ENCODE data around the gene IGFL1.
"Not testable (repeated sequence)": the region's sequence is repeated elsewhere in the genome, so short reads cannot be mapped to it uniquely, and the experiment has no call there.

Gene IGFL1

DNA sequence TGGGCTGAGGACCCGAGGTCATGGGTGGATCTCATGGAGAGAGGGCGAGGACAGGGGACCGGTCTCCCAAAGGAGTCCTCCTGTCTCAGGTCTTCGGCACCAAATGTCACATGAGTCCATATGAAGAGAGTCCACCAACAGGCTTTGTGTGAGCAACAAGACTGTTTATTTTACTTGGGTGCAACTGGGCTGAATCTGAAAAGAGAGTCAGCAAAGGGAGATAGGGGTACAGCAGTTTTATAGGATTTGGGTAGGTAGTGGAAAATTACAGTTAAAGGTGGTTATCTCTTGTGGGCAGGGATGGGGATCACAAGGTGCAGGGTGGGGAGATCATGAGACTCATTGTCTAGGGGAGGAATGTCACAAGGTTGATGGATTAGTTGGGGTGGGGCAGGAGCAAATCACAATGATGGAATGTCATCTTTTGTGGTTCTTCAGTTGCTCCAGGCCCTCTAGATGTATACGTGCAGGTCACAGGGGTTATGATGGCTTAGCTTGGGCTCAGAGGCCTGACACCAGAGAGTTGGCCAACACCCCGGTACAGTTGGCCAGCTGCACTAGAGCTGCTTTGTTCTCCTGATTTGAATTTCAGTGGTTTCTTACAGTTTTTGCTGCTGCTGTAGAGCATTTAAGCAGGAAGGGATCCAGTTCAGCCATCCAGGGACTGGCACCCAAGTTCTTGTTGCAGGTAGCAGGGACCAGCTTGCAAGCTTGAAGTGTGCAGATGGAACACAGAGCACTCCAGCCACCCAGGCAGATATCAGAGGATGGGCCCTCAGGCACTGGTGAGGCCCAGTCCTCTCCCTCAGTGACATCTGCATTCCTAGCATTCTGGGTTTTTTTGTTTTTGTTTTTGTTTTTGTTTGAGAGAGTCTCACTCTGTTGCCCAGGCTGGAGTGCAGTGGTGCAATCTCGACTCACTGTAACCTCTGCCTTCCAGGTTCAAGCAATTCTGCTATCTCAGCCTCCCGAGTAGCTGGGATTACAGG is 26.4 kb upstream of the IGFL1 start:
- no peak for DNase-seq

DNA sequence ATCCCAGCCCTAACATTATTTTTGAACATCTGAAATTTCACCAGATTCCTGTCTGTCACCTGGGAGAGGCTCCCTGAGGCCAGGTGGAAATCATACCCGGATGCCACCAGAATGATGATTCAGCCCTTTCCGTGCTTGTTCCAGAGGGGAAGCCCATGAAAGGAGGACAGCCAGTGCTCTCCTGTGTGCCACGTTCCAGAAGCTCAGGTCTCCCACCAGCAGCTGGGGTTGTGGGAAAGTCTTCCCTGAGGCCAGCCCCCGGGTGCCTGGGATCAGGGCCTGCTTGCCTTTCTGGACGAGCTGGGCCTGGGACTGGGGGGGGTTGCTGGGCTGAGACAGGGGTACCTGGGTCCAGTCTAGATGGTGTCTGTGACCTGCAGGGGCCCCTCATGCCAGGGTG is 25.5 kb upstream of the IGFL1 start:
- DNase-seq, result no peak

DNA sequence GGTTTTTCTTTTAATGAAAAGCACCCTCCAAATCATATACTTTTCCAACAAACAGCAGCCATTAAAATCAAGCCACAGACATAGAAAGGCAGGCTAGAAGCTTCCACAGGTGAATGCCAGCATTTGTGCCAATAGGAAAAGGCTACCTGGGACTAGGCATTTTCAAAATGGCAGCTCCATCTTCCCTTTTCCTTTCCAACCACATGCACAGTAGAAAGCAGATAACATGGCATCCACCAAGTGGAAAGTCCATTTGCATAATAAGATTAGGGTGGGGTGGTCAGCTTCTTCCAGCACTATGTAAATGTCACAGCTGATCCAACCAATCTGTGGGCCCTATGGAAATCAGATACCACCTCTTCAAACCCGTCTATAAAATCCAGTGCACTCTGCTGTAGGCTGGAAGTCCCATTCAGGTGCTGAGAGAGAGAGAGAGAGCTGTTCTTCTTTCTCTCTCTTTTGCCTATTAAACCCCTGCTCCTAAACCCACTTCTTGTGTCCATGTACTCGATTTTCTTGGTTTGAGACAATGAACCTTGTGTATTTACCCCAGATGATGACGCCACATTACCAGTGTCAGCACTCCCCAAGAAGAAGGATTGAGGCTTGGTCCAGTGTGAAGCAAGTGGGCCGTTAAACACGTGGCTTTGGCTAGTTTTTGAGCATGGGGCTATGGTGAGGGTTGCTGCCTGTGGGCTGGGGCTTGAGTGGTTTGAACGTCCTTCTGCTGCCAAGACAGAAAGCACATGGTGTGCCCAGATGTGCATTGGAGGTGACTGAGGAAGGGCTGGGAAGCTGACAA is 24.2 kb upstream of the IGFL1 start:
- DNase-seq, result no peak

DNA sequence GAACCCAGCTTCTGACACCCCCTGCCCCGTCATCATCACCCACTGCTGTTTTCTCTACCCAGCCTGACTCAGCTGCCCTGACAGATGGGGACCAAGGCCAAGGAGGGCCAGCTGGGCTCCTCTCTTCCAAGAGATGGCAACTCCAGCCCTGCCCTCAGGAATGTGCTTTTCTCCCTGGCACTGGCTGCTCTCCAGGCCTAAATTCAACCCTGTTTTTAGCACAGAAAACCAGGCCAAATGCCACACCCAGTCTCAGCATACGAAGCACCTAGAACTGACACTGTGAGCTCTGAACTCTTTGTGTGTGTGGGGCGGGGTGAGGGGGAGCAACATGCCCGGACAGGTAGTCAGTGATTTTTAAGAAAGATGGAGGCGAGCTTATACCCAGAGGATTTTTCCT is 23.4 kb upstream of the IGFL1 start:
- peak; percentile 39 for DNase-seq

DNA sequence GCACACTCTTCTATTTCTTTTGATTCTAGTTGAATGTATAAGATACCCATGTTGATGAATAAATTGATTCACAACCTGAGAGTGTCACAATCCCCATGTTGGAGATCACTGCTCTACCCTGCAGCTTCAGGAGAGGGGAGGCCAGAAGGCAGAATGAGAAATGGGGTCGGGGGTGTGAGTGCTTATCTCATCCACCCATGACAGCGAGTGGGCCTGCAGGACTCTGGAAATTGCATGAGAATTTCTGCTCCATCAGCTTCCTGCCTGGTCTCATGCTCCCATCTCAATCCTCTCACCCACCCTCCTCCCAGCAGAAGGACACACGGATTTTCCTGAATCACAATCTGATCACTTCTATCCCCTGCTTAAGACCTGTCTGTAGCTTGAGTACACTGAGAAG is 22.9 kb upstream of the IGFL1 start:
- no peak for DNase-seq

DNA sequence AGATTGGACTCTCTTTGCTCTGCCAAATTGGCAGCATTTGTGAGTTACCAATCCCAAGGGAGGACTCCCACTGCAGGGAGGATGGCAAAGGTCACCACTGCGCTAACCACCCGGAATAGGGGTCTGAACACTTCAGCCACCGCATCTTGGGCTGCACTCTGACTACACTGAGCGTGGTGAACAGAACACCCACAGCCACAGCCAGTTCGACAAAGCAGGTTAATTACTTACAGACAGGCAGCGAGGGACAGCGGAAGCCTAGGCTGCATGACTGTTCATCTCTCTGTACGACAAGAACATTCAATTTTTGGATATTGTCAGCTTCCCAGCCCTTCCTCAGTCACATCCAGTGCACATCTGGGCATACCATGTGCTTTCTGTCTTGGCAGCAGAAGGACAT is 21.7 kb upstream of the IGFL1 start:
- DNase-seq, result not testable (repeated sequence)

DNA sequence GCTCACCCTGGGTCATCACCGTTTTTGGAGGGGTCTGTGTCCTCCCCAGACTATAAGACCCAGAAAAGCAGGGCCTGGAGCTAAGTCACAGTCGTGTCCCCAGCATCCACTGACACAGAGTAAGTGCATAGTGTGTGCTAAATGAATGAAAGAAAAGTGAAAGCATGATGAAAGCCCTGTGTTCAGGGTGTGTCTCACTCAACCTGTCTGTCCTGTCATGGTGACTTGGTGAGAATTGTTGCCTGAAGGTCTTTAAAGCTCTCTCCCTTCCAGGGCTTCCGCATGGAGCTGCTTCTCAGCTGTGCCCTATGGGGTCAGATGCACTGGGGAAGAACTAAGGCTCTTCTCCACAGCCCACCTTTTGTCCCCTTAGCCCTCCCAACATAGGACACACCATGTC is 20.5 kb upstream of the IGFL1 start:
- no peak for DNase-seq

DNA sequence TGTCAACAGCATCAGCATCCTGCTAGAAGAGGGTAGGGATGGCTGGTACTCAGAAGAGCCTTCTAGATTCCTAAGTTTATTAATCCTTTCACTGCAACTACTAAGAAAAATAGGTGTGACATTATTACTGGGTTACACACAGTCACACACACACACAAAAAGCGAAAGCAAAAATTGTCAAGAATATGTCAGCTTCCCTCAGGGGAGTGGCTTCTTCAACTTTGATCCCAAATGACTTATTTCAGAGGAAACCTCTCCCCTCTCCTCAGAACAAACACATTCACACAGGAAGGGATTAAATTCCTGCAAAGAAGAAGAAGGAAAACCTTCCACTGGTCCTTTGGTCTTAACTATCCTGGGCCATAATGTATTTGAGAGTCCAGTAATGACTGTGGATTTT is 20.1 kb upstream of the IGFL1 start:
- DNase-seq, result no peak

DNA sequence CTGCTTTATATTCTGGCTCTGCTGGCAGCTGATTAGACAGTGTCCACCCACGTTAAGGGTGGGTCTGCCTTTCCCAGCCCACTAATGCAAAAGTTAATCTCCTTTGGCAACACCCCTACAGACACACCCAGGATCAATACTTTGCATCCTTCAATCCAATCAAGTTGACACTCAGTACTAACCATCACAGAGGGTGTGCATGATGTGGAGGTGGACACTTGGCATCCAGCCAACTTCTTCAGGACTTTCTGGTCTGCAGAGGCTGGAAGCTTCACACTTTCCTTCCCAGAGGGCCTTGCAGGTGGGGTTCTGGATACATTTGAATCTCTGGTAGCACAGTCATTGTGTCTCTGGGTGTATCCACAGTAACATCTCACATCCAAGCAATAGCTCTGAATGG is 18.9 kb upstream of the IGFL1 start:
- DNase-seq, result no peak

DNA sequence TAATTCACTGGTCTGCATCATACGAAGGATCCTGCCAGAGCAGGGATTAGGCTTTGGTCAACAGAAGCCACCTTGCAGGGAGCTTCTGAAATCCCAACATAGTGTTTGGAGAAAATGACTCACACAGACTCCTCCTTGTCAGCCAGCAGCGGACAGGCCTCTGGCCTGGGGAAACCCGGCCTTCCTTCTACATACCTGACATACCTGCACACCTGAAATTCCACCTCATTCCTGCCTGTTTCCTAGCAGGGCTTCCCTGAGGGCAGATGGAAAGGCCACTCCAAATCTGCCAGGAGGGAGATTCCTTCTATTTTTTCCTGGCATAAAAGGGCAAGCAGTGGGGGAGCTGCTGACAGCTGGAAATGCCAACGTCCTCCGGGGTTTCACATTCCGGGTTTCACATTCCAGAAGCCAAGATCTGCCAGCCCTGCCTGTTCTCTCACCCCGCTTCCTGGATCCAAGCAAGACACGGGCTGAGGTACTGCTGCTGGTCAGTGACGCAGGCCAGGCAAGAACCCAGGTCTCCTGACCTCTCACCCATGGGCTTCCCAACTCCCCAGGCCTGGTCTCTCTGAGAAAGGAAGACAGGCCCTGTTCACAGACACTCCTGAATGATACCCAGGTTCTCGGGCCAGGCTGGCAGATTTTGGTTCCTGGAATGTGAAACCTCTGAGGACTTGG is 18.2 kb upstream of the IGFL1 start:
- peak; percentile 42 for DNase-seq

DNA sequence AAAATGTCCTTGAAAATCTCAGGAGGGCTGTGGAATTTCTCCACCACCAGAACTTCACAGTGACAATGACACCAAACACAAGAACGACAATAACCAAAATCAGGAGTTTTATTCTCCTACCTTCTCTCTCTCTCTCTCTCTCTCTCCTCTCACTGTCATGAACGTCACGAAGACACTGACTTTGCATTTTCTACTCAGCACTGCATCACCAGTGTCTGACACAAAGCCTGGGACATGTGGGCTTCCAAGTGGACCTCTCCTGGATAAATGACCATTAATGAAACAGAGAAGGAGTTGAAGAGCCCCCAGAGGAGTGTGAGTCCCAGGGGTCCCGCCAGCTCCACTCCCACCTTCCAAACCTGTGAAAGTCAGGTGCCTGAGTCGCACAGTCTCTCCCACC is 16.9 kb upstream of the IGFL1 start:
- DNase-seq, result not testable (repeated sequence)

DNA sequence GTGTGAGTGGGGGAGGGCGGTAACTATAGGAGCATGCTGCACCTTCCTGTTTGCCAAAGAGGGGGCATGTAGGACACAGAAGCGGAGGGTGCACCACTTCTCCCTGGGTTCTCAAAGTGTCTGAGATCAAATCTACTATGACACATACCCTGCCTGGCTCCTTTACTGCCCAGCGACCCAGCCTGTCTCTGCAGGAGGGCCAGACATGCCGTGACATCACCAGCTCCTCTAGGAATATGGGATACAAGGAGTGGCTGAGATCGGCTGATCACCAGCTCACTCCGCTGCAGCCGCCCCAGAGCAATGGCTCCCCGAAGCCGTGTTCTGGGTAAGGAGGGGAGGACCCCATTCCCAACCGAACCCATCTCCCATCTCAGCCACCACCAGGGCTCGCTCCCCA is 16.4 kb upstream of the IGFL1 start:
- no peak for DNase-seq

DNA sequence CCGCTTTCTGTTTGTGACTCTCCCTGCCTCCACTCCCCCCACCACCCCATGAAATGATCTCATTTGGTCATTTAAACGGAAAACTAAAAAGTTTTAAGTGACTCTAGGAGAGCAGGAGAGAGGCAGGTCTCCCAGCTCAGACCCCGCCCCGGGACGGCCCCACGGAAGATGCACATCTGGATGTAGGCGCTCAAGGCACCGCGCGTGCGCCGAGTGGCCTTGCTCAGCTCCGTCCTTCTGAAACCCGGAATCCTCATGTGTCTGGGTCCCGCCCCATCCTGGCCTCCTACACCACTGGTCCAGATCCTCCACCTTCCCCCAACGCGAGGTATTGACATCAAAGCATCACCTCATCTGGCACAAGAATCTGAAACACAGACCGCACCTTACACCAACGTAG is 15.7 kb upstream of the IGFL1 start:
- no peak for DNase-seq

DNA sequence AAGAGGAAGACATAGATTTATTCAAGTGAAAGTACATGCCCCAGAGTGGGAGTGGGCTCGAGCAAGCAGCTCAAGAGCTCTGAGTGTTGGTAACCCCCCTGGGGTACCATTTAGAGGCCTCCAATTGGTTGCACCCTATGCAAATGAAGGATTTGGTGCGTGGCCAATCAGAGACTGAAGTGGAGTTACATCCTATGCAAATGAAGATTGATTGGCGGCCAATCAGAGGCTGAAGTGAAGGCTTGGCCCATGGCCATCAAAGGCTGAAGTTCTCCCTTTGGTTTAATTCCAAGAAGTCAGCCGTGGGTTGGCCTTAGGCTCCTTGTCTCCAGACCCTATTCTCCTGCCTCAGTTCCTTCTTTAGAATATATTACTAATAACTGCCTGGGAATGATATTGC is 12.9 kb upstream of the IGFL1 start:
- no peak for DNase-seq

DNA sequence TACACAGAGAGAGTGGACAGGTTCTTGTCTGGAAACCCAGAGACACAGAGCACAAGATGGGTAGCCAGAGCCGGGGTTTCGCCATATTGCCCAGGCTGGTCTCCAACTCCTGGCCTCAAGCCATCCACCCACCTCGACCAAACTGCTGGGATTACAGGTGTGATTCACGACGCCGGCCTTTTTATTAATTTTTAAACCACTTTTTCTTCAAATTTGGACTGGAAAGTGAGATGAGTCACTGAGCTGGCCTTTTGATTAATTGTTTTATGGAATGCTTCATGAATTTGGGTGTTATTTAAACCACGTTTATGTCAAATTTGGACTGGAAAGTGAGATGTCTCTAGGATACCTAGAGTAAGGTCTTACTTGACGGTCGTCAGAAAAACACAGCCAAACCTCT is 12.1 kb upstream of the IGFL1 start:
- DNase-seq, result no peak

DNA sequence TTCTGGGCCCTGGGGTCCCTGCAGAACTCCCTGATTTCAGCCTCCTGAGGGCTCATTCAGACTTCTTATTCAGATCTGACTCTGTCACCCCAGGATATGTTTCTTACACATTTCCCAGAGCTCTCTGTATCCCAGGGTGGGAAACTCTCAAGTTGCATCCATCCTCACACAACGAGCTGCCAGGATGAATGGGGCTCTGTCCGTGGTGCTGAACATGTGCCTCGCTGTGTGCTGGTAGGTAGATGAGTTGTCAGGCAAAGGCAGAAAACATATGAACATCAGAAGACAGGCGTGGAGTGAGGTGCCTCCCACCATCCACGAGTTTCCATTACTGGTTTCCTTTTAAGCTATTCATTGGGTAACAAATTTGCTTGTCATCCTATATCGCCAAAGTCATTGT is 11.4 kb upstream of the IGFL1 start:
- DNase-seq, result no peak

DNA sequence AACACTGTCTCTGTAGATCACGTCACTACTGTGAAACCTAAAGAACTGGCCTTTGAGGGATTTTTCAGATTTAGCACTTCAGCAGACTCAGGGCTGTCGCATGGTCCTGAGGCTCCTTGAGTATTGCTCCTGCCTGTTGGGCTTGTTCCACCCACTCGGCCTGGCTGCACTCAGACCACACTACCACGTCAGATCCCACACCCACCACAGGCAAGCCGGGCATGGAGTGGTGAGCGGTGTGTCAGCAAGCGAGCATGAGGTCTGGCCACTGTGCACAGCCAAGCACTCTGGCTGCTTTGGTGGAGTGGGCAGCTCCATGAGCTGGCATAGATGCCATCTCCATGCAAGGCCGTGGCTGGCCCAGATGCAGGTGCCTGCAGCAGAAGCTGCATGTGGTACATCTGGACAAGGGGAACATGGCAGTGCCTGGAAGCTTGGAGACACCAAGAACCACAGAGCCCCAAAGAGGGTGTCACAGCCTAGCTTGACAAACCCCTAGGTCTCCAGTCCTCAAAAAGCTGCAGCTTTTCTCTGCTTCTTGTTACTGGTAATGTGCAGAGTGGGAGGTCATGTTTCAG is 9.4 kb upstream of the IGFL1 start:
- DNase-seq, result no peak

DNA sequence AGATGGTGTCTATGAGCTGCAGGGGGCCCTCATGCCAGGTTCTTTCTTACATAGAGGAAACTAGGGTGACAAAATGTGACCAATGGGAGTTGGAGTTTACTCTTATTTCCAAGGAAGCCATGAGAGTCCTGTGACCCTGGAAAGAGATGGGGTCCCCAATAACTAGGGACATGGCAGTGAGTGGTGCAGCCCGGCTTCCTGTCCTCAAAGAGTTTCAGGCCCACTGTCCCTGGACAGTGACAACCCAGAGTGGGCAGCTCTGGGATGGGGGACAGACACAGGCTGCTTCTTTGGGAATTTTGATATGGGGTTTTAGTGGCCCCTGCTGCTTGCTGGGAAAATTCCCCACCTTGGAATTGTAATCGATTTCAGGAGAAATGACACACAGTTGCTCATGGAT is 8.4 kb upstream of the IGFL1 start:
- no peak for DNase-seq

DNA sequence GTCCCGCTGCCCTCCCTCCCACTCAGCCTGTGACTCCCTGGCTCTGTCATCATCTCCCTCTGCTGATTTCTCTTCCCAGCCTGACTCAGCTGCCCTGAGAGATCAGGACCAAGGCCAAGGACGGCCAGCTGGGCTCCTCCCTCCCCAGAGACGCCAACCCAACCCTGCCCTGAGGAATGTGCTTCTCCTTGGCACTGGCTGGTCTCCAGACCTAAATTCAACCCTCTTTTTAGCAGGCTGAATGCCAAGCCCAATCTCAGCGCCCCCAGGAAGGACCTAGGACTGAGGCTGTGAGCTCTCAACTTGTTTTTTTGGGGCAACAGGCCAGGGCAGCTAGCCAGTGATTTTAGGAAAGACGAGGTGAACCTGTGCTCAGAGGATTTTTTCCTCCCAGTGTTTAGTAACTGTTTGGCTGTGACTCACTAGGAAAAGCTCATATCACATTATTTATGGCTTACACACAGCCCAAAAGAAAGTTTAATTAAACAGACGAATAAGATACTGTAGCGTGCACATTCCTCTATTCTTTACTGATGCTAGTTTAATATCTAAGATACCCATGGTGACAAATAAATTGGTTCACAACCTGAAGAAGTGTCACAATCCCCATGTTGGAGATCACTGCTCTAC is 7.4 kb upstream of the IGFL1 start:
- peak; percentile 57 for DNase-seq

DNA sequence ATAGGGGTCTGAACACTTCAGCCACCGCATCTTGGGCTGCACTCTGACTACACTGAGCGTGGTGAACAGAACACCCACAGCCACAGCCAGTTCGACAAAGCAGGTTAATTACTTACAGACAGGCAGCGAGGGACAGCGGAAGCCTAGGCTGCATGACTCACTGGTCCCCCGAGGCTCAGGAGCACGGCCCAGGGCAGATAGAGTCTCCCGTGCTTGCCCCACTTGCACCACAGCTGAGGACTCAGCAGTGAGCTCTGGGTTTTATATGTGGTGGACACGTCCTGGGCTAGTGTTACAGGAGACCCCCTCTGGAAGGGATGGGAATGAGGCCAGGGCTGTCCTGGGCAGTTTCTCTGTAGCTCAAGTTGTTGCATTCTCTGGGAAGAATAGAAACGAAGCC is 5.8 kb upstream of the IGFL1 start:
- not testable (repeated sequence) for DNase-seq

DNA sequence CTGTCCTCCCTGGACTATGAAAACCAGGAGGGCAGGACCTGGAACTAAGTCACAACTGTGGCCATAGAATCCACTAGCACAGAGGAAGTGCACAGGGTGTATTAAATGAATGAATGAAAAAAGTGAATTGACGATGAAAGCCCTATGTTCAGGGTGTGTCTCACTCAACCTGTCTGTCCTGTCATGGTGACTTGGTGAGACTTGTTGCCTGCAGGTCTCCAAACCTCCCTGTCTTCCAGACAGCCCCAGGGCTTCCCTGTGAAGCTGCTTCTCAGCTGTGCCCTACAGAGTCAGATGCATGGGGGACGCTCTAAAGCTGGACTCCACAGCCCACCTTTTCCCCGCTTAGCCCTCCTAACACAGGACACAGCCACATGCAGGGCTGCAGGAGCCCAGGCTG is 4.8 kb upstream of the IGFL1 start:
- DNase-seq, result no peak

DNA sequence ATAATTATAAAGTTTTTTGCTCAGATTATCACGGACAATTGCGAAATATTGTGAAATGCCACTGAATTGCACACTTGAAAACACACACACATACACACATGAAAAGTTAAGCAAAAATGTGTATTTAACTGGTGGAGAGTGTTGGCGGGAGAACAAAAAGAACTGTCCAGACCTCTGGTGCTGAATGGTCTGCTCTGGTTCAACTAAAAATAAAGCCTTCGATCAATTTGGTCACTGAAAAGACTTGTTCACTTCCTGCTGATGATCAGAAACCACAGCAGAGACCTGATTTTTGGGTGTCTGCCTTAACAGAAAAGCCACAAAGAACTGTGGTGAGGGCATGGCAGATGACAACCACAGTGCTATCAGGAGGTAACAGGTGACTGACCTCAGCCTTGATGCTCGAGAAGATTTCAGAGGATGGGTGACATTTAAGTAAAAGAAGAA is 4.0 kb upstream of the IGFL1 start:
- DNase-seq, result no peak
